Measurements from ENCODE around the gene SLCO2A1.

The SLCO2A1 gene

GRCh38 chr3:133997871-133998635, 31.7 kb downstream of the SLCO2A1 start:
- Histone ChIP-seq H3K4me1 (ENCODE audit: low read depth, poor library complexity, severe bottlenecking) (no peaks in the 10 kb centered on the region), H3K4me2 (no peak overlapping the region), H3K9ac (no peak overlapping the region)

DNA sequence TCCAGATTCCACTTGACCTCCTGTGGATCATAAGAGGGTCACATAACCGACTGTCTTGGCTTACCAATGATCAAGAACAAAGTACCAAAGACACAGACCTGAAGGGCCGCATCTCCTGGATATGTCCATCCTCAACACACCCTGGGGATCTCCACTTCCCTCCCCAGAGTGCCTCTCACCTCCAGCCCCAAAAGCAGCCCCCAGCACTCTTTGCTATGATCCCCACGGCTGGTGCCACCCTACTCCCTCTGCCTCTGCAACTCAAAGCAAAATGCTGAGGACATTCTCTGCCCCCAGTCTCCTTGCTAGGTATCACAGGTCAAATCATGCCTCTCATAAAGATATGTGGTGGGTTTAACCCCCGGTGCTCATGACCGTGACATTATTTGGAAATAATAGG, 32.7 kb downstream of the SLCO2A1 start:
- Histone ChIP-seq H4K20me1 (ENCODE audit: insufficient read depth) (no peaks in the 10 kb centered on the region), H3K27ac (no peak overlapping the region), H3K36me3 (ENCODE audit: insufficient read depth) (no peaks in the 10 kb centered on the region), H3K9ac (no peak overlapping the region), H3K27me3 (ENCODE audit: insufficient read depth, low read depth) (no peaks in the 10 kb centered on the region), H3K79me2 (ENCODE audit: insufficient read depth, low read depth) (no peaks in the 10 kb centered on the region), H3K4me1 (ENCODE audit: low read depth, poor library complexity, severe bottlenecking) (no peaks in the 10 kb centered on the region), H3K4me3 (IDR thresholded peaks at IDR 0.05; ENCODE audit: insufficient read depth, low read depth, low read length) (no peak overlapping the region), H2AFZ (ENCODE audit: low read depth) (no peak overlapping the region), H3K4me2 (no peak overlapping the region)
- TF ChIP-seq, protein P1, sequence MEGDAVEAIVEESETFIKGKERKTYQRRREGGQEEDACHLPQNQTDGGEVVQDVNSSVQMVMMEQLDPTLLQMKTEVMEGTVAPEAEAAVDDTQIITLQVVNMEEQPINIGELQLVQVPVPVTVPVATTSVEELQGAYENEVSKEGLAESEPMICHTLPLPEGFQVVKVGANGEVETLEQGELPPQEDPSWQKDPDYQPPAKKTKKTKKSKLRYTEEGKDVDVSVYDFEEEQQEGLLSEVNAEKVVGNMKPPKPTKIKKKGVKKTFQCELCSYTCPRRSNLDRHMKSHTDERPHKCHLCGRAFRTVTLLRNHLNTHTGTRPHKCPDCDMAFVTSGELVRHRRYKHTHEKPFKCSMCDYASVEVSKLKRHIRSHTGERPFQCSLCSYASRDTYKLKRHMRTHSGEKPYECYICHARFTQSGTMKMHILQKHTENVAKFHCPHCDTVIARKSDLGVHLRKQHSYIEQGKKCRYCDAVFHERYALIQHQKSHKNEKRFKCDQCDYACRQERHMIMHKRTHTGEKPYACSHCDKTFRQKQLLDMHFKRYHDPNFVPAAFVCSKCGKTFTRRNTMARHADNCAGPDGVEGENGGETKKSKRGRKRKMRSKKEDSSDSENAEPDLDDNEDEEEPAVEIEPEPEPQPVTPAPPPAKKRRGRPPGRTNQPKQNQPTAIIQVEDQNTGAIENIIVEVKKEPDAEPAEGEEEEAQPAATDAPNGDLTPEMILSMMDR (conservative IDR thresholded peaks at IDR 0.05; ENCODE audit: low read depth, low read length): no peak

More at GRCh38 chr3:133997871-133998635, 31.7 kb downstream of the SLCO2A1 start:
- TF ChIP-seq, protein P1 (conservative IDR thresholded peaks at IDR 0.05; ENCODE audit: low read depth, low read length): no peak
- no peak overlapping the region for H3K4me3 ChIP-seq (IDR thresholded peaks at IDR 0.05; ENCODE audit: insufficient read depth, low read depth, low read length)
- H3K79me2 ChIP-seq (ENCODE audit: insufficient read depth, low read depth): no peaks in the 10 kb centered on the region
- H3K27ac ChIP-seq: no peak overlapping the region
- no peak overlapping the region for H2AFZ ChIP-seq (ENCODE audit: low read depth)
- H4K20me1 ChIP-seq (ENCODE audit: insufficient read depth): no peaks in the 10 kb centered on the region
- no peaks in the 10 kb centered on the region for H3K36me3 ChIP-seq (ENCODE audit: insufficient read depth)
- no peaks in the 10 kb centered on the region for H3K27me3 ChIP-seq (ENCODE audit: insufficient read depth, low read depth)

- Histone ChIP-seq H3K9ac (no peak overlapping the region), H3K79me2 (ENCODE audit: insufficient read depth, low read depth) (no peaks in the 10 kb centered on the region), H3K4me3 (IDR thresholded peaks at IDR 0.05; ENCODE audit: insufficient read depth, low read depth, low read length) (no peak overlapping the region), H4K20me1 (ENCODE audit: insufficient read depth) (no peaks in the 10 kb centered on the region), H3K36me3 (ENCODE audit: insufficient read depth) (no peaks in the 10 kb centered on the region), H3K4me2 (no peak overlapping the region), H3K27me3 (ENCODE audit: insufficient read depth, low read depth) (no peaks in the 10 kb centered on the region), H3K27ac (no peak overlapping the region), H3K4me1 (ENCODE audit: low read depth, poor library complexity, severe bottlenecking) (no peaks in the 10 kb centered on the region), H2AFZ (ENCODE audit: low read depth) (no peak overlapping the region)
- TF ChIP-seq, protein P1 (conservative IDR thresholded peaks at IDR 0.05; ENCODE audit: low read depth, low read length): no peak
Measured at GRCh38 chr3:133996251-133996661, 33.5 kb downstream of the SLCO2A1 start.

DNA sequence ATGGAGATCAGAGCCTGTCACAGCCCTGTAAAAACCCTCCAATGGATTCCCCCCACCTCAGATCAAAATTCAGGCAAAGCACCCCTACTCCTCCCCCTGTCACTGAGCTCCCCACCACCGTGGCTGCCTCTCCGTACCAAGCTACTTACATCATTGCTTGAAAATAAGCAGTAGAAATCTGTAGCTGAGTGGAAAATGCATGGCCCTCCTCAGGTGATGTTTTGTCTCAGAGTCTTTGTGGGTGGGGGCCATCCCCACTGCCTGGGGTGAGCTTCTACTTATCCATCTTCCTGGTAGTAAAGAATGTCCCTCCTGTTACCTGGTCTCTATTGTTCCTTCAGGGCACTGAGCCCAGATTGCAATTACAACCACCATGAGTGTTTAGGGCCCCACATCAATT, 34.5 kb downstream of the SLCO2A1 start:
- no peaks in the 10 kb centered on the region for H3K27me3 ChIP-seq (ENCODE audit: insufficient read depth, low read depth)
- no peaks in the 10 kb centered on the region for H3K4me1 ChIP-seq (ENCODE audit: low read depth, poor library complexity, severe bottlenecking)
- no peaks in the 10 kb centered on the region for H3K36me3 ChIP-seq (ENCODE audit: insufficient read depth)
- no peak overlapping the region for H3K27ac ChIP-seq
- H3K9ac ChIP-seq: no peak overlapping the region
- TF ChIP-seq, protein P1 (conservative IDR thresholded peaks at IDR 0.05; ENCODE audit: low read depth, low read length): no peak
- H2AFZ ChIP-seq (ENCODE audit: low read depth): no peak overlapping the region
- no peaks in the 10 kb centered on the region for H4K20me1 ChIP-seq (ENCODE audit: insufficient read depth)
- H3K79me2 ChIP-seq (ENCODE audit: insufficient read depth, low read depth): no peaks in the 10 kb centered on the region
- H3K4me2 ChIP-seq: no peak overlapping the region
- no peak overlapping the region for H3K4me3 ChIP-seq (IDR thresholded peaks at IDR 0.05; ENCODE audit: insufficient read depth, low read depth, low read length)

All from KMS-11 (cell line).